Measurements from ENCODE around the gene ZSCAN4. TPM values are rescaled to one million over a fixed set of nuclear protein-coding genes. Genes with fewer than 3 reads are reported as not detected.

The ZSCAN4 gene
- total RNA-seq, 1 donor from 2014 or later, result 1.2 TPM

DNA sequence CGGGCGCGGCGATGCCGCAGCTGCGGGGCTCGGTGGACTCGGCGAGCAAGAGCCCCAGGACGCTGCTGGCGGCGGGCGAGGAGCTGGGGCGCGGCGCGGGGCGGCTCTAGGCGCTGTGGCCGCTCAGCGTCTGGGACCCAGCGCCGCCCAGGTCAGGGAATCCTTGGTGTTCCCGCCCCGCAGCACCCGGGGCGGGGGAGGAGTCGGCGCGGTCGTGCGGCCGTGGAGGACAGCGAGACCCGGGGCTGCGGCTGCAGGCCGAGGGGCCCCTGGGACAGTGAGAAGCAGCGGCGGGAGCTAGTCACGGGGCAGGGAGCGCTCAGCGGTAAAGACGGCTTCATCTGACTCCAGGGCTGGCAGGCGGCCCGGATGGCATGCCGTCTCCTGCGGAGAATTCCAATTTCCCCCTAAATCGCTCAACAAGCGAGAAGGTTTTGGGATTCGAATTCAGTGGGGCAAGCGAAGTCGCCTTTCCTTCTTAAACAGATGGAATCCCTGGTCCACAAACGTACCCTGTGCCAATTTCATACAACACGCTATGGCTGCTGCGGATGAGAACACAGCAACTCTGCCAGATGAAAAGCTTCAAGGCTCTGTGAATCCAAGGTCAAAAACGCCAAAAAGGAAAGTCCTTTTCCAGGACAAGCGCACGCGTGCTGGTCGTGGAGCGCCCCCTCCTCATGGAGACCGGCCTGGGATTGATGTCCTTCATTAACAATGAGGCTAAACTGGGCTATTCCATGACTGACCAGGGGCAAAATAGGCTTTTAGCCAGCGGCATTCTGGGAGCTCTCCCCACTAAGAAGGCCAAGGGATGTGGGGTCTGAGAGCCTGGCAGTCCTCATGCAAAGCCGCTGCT is 4.2 kb upstream of the ZSCAN4 start:
- no peaks in the 10 kb centered on the region for H3K4me1 Mint-ChIP-seq (ENCODE audit: low read depth, unreplicated experiment)
- peak overlapping the region; percentile 59 for H3K9ac ChIP-seq (ENCODE audit: low read length)
- no peaks in the 10 kb centered on the region for H3K27me3 ChIP-seq (ENCODE audit: insufficient read depth, low read length)
- no peaks in the 10 kb centered on the region for H4K20me1 ChIP-seq (ENCODE audit: insufficient read depth, low read length)
- no peak overlapping the region for H3K27ac Mint-ChIP-seq (ENCODE audit: unreplicated experiment)
- H3K9me3 ChIP-seq (ENCODE audit: insufficient read depth, low read depth, low read length), result no peaks in the 10 kb centered on the region
- no peaks in the 10 kb centered on the region for H3K79me2 ChIP-seq (ENCODE audit: insufficient read depth, low read length)
- no peaks in the 10 kb centered on the region for H3K36me3 ChIP-seq (ENCODE audit: insufficient read depth, low read length)
- TF ChIP-seq, protein P1, sequence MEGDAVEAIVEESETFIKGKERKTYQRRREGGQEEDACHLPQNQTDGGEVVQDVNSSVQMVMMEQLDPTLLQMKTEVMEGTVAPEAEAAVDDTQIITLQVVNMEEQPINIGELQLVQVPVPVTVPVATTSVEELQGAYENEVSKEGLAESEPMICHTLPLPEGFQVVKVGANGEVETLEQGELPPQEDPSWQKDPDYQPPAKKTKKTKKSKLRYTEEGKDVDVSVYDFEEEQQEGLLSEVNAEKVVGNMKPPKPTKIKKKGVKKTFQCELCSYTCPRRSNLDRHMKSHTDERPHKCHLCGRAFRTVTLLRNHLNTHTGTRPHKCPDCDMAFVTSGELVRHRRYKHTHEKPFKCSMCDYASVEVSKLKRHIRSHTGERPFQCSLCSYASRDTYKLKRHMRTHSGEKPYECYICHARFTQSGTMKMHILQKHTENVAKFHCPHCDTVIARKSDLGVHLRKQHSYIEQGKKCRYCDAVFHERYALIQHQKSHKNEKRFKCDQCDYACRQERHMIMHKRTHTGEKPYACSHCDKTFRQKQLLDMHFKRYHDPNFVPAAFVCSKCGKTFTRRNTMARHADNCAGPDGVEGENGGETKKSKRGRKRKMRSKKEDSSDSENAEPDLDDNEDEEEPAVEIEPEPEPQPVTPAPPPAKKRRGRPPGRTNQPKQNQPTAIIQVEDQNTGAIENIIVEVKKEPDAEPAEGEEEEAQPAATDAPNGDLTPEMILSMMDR (IDR thresholded peaks at IDR 0.05; ENCODE audit: insufficient read depth, low read depth, low read length), result no peak
- no peak for TF ChIP-seq EZH2 (IDR thresholded peaks at IDR 0.05; ENCODE audit: insufficient read depth, low read length)
- no peak overlapping the region for H3K27ac ChIP-seq (ENCODE audit: low read depth, low read length)
- FAIRE-seq, result no peak
- peaks cover 11% of the 10 kb centered on the region for H3K27me3 Mint-ChIP-seq (ENCODE audit: low read depth, unreplicated experiment)
- H3K36me3 Mint-ChIP-seq (ENCODE audit: low read depth, unreplicated experiment), result no peaks in the 10 kb centered on the region
- peak overlapping the region; percentile 94 for H3K4me2 ChIP-seq (ENCODE audit: low read length)
- no peaks in the 10 kb centered on the region for H3K4me1 ChIP-seq (ENCODE audit: insufficient read depth, low read length)
- peak overlapping the region; percentile 54 for H3K4me3 ChIP-seq (ENCODE audit: insufficient read depth, low read depth, low read length)
- H2AFZ ChIP-seq (ENCODE audit: low read depth, low read length), result peak overlapping the region; percentile 49
- H3K9me3 Mint-ChIP-seq (ENCODE audit: unreplicated experiment), result no peaks in the 10 kb centered on the region
- peak overlapping the region; percentile 86 for H3K4me3 Mint-ChIP-seq (ENCODE audit: unreplicated experiment)
- peak; percentile 27 for DNase-seq (ENCODE audit: low read depth)

DNA sequence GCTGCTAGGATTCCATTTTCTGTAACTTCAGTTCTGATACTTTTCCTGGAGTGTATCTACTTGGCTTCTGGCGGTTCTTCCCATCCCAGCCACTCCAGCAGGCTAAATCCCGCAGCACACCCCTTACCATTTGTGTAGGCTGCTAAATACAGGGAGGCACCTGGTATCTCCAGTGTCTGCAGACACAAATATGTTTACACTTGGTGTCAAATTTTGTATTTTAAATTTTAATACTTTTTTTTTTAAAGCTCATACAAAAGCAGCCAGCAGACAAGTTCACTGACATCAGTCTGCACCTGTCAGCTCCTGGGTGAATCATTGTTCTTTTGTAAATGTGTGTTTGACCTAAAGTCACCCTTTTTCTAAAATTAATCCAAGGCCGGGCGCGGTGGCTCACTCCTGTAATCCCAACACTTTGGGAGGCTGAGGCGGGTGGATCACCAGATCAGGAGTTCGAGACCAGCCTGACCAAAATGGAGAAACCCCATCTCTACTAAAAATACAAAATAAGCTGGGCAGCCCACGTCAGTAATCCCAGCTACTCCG is 3.4 kb upstream of the ZSCAN4 start:
- peaks cover 10% of the 10 kb centered on the region for H3K27me3 Mint-ChIP-seq (ENCODE audit: low read depth, unreplicated experiment)
- no peaks in the 10 kb centered on the region for H3K36me3 Mint-ChIP-seq (ENCODE audit: low read depth, unreplicated experiment)
- Histone ChIP-seq H3K27me3 (ENCODE audit: insufficient read depth, low read length) (no peaks in the 10 kb centered on the region), H3K4me3 (ENCODE audit: insufficient read depth, low read depth, low read length) (no peak overlapping the region), H3K79me2 (ENCODE audit: insufficient read depth, low read length) (no peaks in the 10 kb centered on the region), H3K36me3 (ENCODE audit: insufficient read depth, low read length) (no peaks in the 10 kb centered on the region), H3K4me2 (ENCODE audit: low read length) (no peak overlapping the region), H3K4me1 (ENCODE audit: insufficient read depth, low read length) (no peaks in the 10 kb centered on the region), H3K27ac (ENCODE audit: low read depth, low read length) (no peak overlapping the region), H4K20me1 (ENCODE audit: insufficient read depth, low read length) (no peaks in the 10 kb centered on the region), H3K9ac (ENCODE audit: low read length) (no peak overlapping the region), H3K9me3 (ENCODE audit: insufficient read depth, low read depth, low read length) (no peaks in the 10 kb centered on the region), H2AFZ (ENCODE audit: low read depth, low read length) (no peak overlapping the region)
- H3K27ac Mint-ChIP-seq (ENCODE audit: unreplicated experiment), result no peak overlapping the region
- no peaks in the 10 kb centered on the region for H3K9me3 Mint-ChIP-seq (ENCODE audit: unreplicated experiment)
- FAIRE-seq, result no peak
- no peaks in the 10 kb centered on the region for H3K4me1 Mint-ChIP-seq (ENCODE audit: low read depth, unreplicated experiment)
- TF ChIP-seq, protein P1 (IDR thresholded peaks at IDR 0.05; ENCODE audit: insufficient read depth, low read depth, low read length), result no peak
- TF ChIP-seq EZH2 (IDR thresholded peaks at IDR 0.05; ENCODE audit: insufficient read depth, low read length), result no peak
- no peak overlapping the region for H3K4me3 Mint-ChIP-seq (ENCODE audit: unreplicated experiment)
- DNase-seq (ENCODE audit: low read depth), result no peak

DNA sequence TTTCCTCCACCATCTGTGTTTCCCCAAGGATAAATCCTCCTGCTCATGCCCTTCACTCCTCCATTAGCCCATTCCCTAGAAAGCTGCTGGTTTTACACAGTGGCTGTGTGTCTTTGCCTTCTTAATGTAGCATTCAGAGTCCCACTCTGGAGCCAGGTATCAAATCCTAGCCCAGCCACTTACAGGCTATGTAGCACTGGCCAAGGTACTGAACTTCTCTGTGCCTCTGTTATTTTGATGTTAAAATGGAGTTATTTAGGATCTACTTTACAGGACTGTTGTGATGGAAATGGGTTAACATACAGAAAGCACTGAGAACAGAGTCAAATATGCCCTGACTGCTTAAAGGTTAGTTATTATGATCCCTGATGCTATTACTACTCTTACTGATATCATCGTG is 1.5 kb upstream of the ZSCAN4 start:
- Histone ChIP-seq H3K36me3 (ENCODE audit: insufficient read depth, low read length) (no peaks in the 10 kb centered on the region), H4K20me1 (ENCODE audit: insufficient read depth, low read length) (no peaks in the 10 kb centered on the region), H3K79me2 (ENCODE audit: insufficient read depth, low read length) (no peaks in the 10 kb centered on the region), H3K27me3 (ENCODE audit: insufficient read depth, low read length) (no peaks in the 10 kb centered on the region), H2AFZ (ENCODE audit: low read depth, low read length) (no peak overlapping the region), H3K4me2 (ENCODE audit: low read length) (no peak overlapping the region), H3K4me3 (ENCODE audit: insufficient read depth, low read depth, low read length) (no peak overlapping the region), H3K9me3 (ENCODE audit: insufficient read depth, low read depth, low read length) (no peaks in the 10 kb centered on the region), H3K27ac (ENCODE audit: low read depth, low read length) (no peak overlapping the region), H3K9ac (ENCODE audit: low read length) (no peak overlapping the region), H3K4me1 (ENCODE audit: insufficient read depth, low read length) (no peaks in the 10 kb centered on the region)
- no peak for FAIRE-seq
- Mint-ChIP-seq H3K4me3 (ENCODE audit: unreplicated experiment) (no peak overlapping the region), H3K9me3 (ENCODE audit: unreplicated experiment) (no peaks in the 10 kb centered on the region), H3K27me3 (ENCODE audit: low read depth, unreplicated experiment) (peaks cover 20% of the 10 kb centered on the region), H3K27ac (ENCODE audit: unreplicated experiment) (no peak overlapping the region), H3K4me1 (ENCODE audit: low read depth, unreplicated experiment) (no peaks in the 10 kb centered on the region), H3K36me3 (ENCODE audit: low read depth, unreplicated experiment) (no peaks in the 10 kb centered on the region)
- TF ChIP-seq EZH2 (IDR thresholded peaks at IDR 0.05; ENCODE audit: insufficient read depth, low read length), result no peak
- TF ChIP-seq, protein P1 (IDR thresholded peaks at IDR 0.05; ENCODE audit: insufficient read depth, low read depth, low read length), result no peak
- DNase-seq (ENCODE audit: low read depth), result no peak
